Activated B cell treated with CpG ODN at 0.5 μM for 24 hours (primary cell): Measurements from ENCODE around the gene SLC19A1. TPM values are rescaled to one million over a fixed set of nuclear protein-coding genes. Genes with fewer than 3 reads are reported as not detected.

Source experiments
- ATAC-seq: fragments of 200-7000 bp; cut with Tn5 transposase; one replicate; pipeline ENCODE4 v1.10.0; 2021; ENCODE audit warnings: low read depth, mild to moderate bottlenecking, moderate library complexity
- CTCF ChIA-PET: fragments of 350-600 bp; sonication (Branson Sonifier 250); formaldehyde crosslinking; loops from one replicate; lab custom pipeline; 2021; ENCODE audit warnings: antibody characterized with exemption; lab: Charles Lee
- POLR2A ChIA-PET: fragments of 350-600 bp; sonication (Branson Sonifier 250); formaldehyde crosslinking; loops from one replicate; lab custom pipeline; 2021; ENCODE audit warnings: antibody characterized with exemption; lab: Charles Lee
- DNase-seq: peaks from one replicate; pipeline ENCODE4 v3.0.0; 2022
- H3K27ac Mint-ChIP-seq: one replicate; pipeline ENCODE4 v1.8.0; 2020; ENCODE audit warnings: mixed read lengths
- H3K27me3 Mint-ChIP-seq: one replicate; pipeline ENCODE4 v1.8.0; 2021; ENCODE audit warnings: mixed read lengths
- H3K36me3 Mint-ChIP-seq: one replicate; pipeline ENCODE4 v1.8.0; 2021; ENCODE audit warnings: low read depth, mixed read lengths
- H3K4me1 Mint-ChIP-seq: one replicate; pipeline ENCODE4 v1.8.0; 2021; ENCODE audit warnings: mixed read lengths
- H3K4me3 Mint-ChIP-seq: one replicate; pipeline ENCODE4 v1.8.0; 2020; ENCODE audit warnings: mild to moderate bottlenecking, mixed read lengths
- H3K9me3 Mint-ChIP-seq: one replicate; pipeline ENCODE4 v1.8.0; 2020; ENCODE audit warnings: mixed read lengths
- CTCF ChIP-seq: fragments of 200-600 bp; IDR thresholded peaks from one replicate; pipeline ENCODE4 v1.8.0; 2022; ENCODE audit warnings: antibody characterized with exemption, mild to moderate bottlenecking
- intact Hi-C: fragments of 100-400 bp; cut with micrococcal nuclease; formaldehyde crosslinking; loops from one replicate; pipeline ENCODE4 v1.15.1; 2024
- total RNA-seq: library from RNA; stranded (reverse); gene quantifications from 2 replicates; pipeline ENCODE4 v1.2.3, GENCODE V29; 2022

The SLC19A1 gene
- total RNA-seq, 1 donor from 2014 or later: 10.7 TPM

- ChIA-PET POLR2A (no interaction called here), CTCF (no interaction called here)
- no peak for DNase-seq
- no peaks in the 10 kb centered on the region for H3K36me3 Mint-ChIP-seq
- H3K4me1 Mint-ChIP-seq: peaks cover 9% of the 10 kb centered on the region
- peaks cover 4% of the 10 kb centered on the region for H3K27me3 Mint-ChIP-seq
- H3K4me3 Mint-ChIP-seq: no peak overlapping the region
- no peak overlapping the region for H3K27ac Mint-ChIP-seq
- no peak for TF ChIP-seq CTCF
- no peaks in the 10 kb centered on the region for H3K9me3 Mint-ChIP-seq
- no peak for ATAC-seq
- intact Hi-C loops: no loop called here
These were observed 72.1 kb downstream of the SLC19A1 start for GRCh38 chr21:45470087-45470515.

DNA sequence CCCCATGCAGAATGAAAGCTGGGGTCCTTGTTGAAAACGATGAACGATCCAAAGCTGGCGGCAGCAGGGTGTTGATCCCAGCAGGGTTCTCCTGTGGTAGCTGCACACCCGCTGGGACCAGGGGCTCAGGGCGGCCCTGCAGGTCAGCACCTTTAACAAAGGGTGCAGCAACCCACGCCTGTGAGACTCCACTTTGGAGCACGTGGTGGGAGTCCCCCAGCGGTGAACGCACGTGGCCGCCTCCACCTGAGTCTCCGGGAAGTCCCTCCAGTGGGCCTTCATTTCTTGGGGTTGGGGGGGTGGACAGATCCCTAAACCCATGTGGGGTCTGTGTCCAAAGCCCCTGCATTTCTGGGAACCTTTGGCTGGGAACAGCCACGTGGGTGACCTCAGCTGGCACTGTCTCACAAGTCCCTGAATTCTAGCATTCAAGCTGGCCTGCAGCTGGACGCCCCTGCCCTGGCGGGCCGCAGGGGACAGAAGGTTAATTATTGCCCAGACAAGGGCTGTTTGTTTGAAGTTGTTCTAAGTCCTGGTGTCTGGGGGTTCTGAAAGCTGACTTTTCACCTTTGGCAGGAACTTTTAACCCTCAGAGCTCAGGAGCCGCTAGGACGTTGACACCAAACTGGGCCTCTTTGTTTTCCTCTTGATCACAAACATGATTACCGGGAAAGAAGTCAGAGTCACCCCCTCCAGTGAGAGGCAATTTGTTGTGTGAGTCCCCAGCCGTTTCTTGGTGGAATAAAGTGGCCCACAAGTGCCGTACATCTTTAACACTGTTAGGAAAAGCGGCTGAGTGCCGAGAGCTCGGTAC, 72.8 kb downstream of the SLC19A1 start:
- H3K36me3 Mint-ChIP-seq: no peaks in the 10 kb centered on the region
- ATAC-seq (no peak), DNase-seq (no peak)
- no peak overlapping the region for H3K4me3 Mint-ChIP-seq
- peaks cover 9% of the 10 kb centered on the region for H3K27me3 Mint-ChIP-seq
- intact Hi-C loops: no loop called here
- POLR2A ChIA-PET: no interaction called here
- no peak overlapping the region for H3K27ac Mint-ChIP-seq
- CTCF ChIA-PET: no interaction called here
- peaks cover 14% of the 10 kb centered on the region for H3K4me1 Mint-ChIP-seq
- TF ChIP-seq CTCF: no peak
- H3K9me3 Mint-ChIP-seq: no peaks in the 10 kb centered on the region

- peaks cover 17% of the 10 kb centered on the region for H3K4me1 Mint-ChIP-seq
- H3K27ac Mint-ChIP-seq: no peak overlapping the region
- H3K9me3 Mint-ChIP-seq: no peaks in the 10 kb centered on the region
- no peaks in the 10 kb centered on the region for H3K36me3 Mint-ChIP-seq
- DNase-seq (no peak), ATAC-seq (no peak)
- H3K4me3 Mint-ChIP-seq: no peak overlapping the region
- ChIA-PET CTCF (no interaction called here), POLR2A (no interaction called here)
- peaks cover 9% of the 10 kb centered on the region for H3K27me3 Mint-ChIP-seq
- intact Hi-C loops: no loop called here
- TF ChIP-seq CTCF: no peak
These were observed 73.3 kb downstream of the SLC19A1 start for GRCh38 chr21:45468971-45469272.

- no peaks in the 10 kb centered on the region for H3K36me3 Mint-ChIP-seq
- no peak for ATAC-seq
- no peak for DNase-seq
- CTCF ChIA-PET: no interaction called here
- no peak for TF ChIP-seq CTCF
- POLR2A ChIA-PET: no interaction called here
- peaks cover 17% of the 10 kb centered on the region for H3K4me1 Mint-ChIP-seq
- no peaks in the 10 kb centered on the region for H3K9me3 Mint-ChIP-seq
- peaks cover 10% of the 10 kb centered on the region for H3K27me3 Mint-ChIP-seq
- H3K4me3 Mint-ChIP-seq: no peak overlapping the region
- H3K27ac Mint-ChIP-seq: no peak overlapping the region
- intact Hi-C loops: no loop called here
These were observed 73.9 kb downstream of the SLC19A1 start for GRCh38 chr21:45468051-45468970.

GRCh38 chr21:45467221-45467779, 74.9 kb downstream of the SLC19A1 start:
- no peak for TF ChIP-seq CTCF
- H3K36me3 Mint-ChIP-seq: no peaks in the 10 kb centered on the region
- ATAC-seq: no peak
- peaks cover 4% of the 10 kb centered on the region for H3K9me3 Mint-ChIP-seq
- H3K27me3 Mint-ChIP-seq: peaks cover 12% of the 10 kb centered on the region
- no peak for DNase-seq
- H3K4me1 Mint-ChIP-seq: peaks cover 17% of the 10 kb centered on the region
- CTCF ChIA-PET: no interaction called here
- POLR2A ChIA-PET: no interaction called here
- H3K4me3 Mint-ChIP-seq: no peak overlapping the region
- no peak overlapping the region for H3K27ac Mint-ChIP-seq
- intact Hi-C loops: no loop called here
